Measurements from ENCODE around the gene ZCCHC18. TPM values are rescaled to one million over a fixed set of nuclear protein-coding genes. Genes with fewer than 3 reads are reported as not detected.
"Not testable (repeated sequence)": the region's sequence is repeated elsewhere in the genome, so short reads cannot be mapped to it uniquely, and the experiment has no call there.

ZCCHC18 gene
- total RNA-seq, 1 experiment from 2014 or later: 1.5 TPM

DNA sequence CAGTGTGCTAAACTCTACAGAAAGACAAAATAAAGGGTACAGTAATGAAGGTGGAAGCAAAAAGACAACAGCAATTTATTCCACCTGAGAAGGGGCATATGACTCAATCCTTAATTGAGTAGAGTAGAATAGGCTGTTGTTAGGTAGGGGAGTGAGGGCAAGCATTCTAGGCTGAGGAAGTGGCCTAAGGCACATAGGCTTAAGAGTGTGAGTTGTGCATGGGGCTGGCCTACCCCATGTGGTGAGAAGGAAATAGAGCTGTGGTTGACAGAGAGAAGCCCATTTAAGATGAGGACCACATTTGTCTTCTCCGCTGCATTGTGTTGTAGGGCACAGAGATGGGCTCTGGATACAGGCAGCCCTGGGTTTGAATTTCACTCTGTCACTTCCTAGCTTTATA is 3.4 kb upstream of the ZCCHC18 start:
- H3K4me2 ChIP-seq (ENCODE audit: insufficient read depth, insufficient read length, low read length): no peak overlapping the region
- H3K4ac ChIP-seq (ENCODE audit: low read depth, low read length): no peak overlapping the region
- H3K4me1 ChIP-seq (ENCODE audit: insufficient read depth, low read length): no peaks in the 10 kb centered on the region; the same call in 1 of the 2 replicates
- Mint-ChIP-seq H3K36me3 (ENCODE audit: insufficient read depth in 1 of 3, low read depth in 3 of 3) (peaks cover 0 to 6% (median 4%) of the 10 kb centered on the region in 3 experiments; a peak in 4 of 7 replicates), H3K27me3 (ENCODE audit: low read depth) (peaks cover 10% of the 10 kb centered on the region), H3K4me1 (peaks cover 11 to 12% of the 10 kb centered on the region in 2 experiments; a peak in 3 of 4 replicates), H3K27ac (no peak overlapping the region), H3K9me3 (peaks cover 2 to 59% of the 10 kb centered on the region in 2 experiments; a peak in 4 of 5 replicates), H3K4me3 (no peak overlapping the region)
- no peak overlapping the region for H3K14ac ChIP-seq (ENCODE audit: insufficient read depth, low read length)
- no peak overlapping the region for H2BK20ac ChIP-seq (ENCODE audit: low read depth, low read length, poor library complexity, severe bottlenecking)
- no peak overlapping the region for H3K23ac ChIP-seq (ENCODE audit: insufficient read length, low read depth, low read length)
- peaks cover 3% of the 10 kb centered on the region for H3K9me3 ChIP-seq (ENCODE audit: control insufficient read depth, low read depth, low read length)
- no peak overlapping the region for H3T11ph ChIP-seq (ENCODE audit: low read length)
- no peak overlapping the region for H2AK5ac ChIP-seq (ENCODE audit: insufficient read length, low read length)
- no peak overlapping the region for H2AFZ ChIP-seq (ENCODE audit: low read length)
- H2BK12ac ChIP-seq (ENCODE audit: insufficient read length, low read depth, low read length): no peak overlapping the region
- no peak overlapping the region for H3K56ac ChIP-seq (ENCODE audit: insufficient read length, low read depth, low read length)
- DNase-seq: no peak
- no peaks in the 10 kb centered on the region for H4K20me1 ChIP-seq (ENCODE audit: control insufficient read depth, insufficient read depth, insufficient read length)
- no peak overlapping the region for H3K27ac ChIP-seq (ENCODE audit: insufficient read length, low read depth, low read length)
- H3K9ac ChIP-seq (ENCODE audit: extremely low read depth, insufficient read length, low read length): no peak overlapping the region
- no peaks in the 10 kb centered on the region for H3K79me1 ChIP-seq (ENCODE audit: insufficient read depth, low read depth, low read length, poor library complexity, severe bottlenecking)
- no peak overlapping the region for H4K91ac ChIP-seq (ENCODE audit: insufficient read length, low read depth, low read length)
- WGBS (ENCODE audit: extremely low coverage, insufficient read length, low lambda C conversion rate): no CpG with 5 or more reads among the region's 1 CpG
- no peak overlapping the region for H2BK5ac ChIP-seq (ENCODE audit: insufficient read length, low read length)
- no peaks in the 10 kb centered on the region for H3K79me2 ChIP-seq (ENCODE audit: insufficient read depth, low read length)
- no peak for TF ChIP-seq CTCF (conservative IDR thresholded peaks at IDR 0.05)
- no peaks in the 10 kb centered on the region for H3K27me3 ChIP-seq (ENCODE audit: insufficient read depth, low read length)
- no peak overlapping the region for H4K8ac ChIP-seq (replicated peaks; ENCODE audit: insufficient read length, low read depth, low read length)
- H2BK15ac ChIP-seq (ENCODE audit: low read depth, low read length): no peak overlapping the region
- H3K18ac ChIP-seq (ENCODE audit: insufficient read length, low read depth, low read length): no peak overlapping the region
- no peak overlapping the region for H2BK120ac ChIP-seq (ENCODE audit: low read depth, low read length, poor library complexity, severe bottlenecking)
- H4K5ac ChIP-seq (ENCODE audit: insufficient read length, low read depth, low read length): no peak overlapping the region
- peaks cover 10% of the 10 kb centered on the region for H3K23me2 ChIP-seq (ENCODE audit: insufficient read length, low read depth, low read length, poor library complexity, severe bottlenecking)

- not testable (repeated sequence) for H2BK20ac ChIP-seq (ENCODE audit: low read depth, low read length, poor library complexity, severe bottlenecking); H3K14ac ChIP-seq (ENCODE audit: insufficient read depth, low read length); H3K9me3 ChIP-seq (ENCODE audit: control insufficient read depth, low read depth, low read length); H3K4me1 ChIP-seq (ENCODE audit: insufficient read depth, low read length); H3K4me3 Mint-ChIP-seq; H3K4ac ChIP-seq (ENCODE audit: low read depth, low read length); H3T11ph ChIP-seq (ENCODE audit: low read length); H4K20me1 ChIP-seq (ENCODE audit: control insufficient read depth, insufficient read depth, insufficient read length); H2BK15ac ChIP-seq (ENCODE audit: low read depth, low read length); H2BK12ac ChIP-seq (ENCODE audit: insufficient read length, low read depth, low read length); H2AK5ac ChIP-seq (ENCODE audit: insufficient read length, low read length); H3K4me2 ChIP-seq (ENCODE audit: insufficient read depth, insufficient read length, low read length); H3K18ac ChIP-seq (ENCODE audit: insufficient read length, low read depth, low read length); H4K91ac ChIP-seq (ENCODE audit: insufficient read length, low read depth, low read length); H2BK5ac ChIP-seq (ENCODE audit: insufficient read length, low read length); H3K36me3 Mint-ChIP-seq (ENCODE audit: insufficient read depth in 1 of 3, low read depth in 3 of 3); H4K5ac ChIP-seq (ENCODE audit: insufficient read length, low read depth, low read length); H3K27me3 Mint-ChIP-seq (ENCODE audit: low read depth); H3K27ac Mint-ChIP-seq; DNase-seq; H3K27ac ChIP-seq (ENCODE audit: insufficient read length, low read depth, low read length); H3K27me3 ChIP-seq (ENCODE audit: insufficient read depth, low read length); H3K9ac ChIP-seq (ENCODE audit: extremely low read depth, insufficient read length, low read length); H3K56ac ChIP-seq (ENCODE audit: insufficient read length, low read depth, low read length); H2AFZ ChIP-seq (ENCODE audit: low read length); H3K79me1 ChIP-seq (ENCODE audit: insufficient read depth, low read depth, low read length, poor library complexity, severe bottlenecking); H4K8ac ChIP-seq (replicated peaks; ENCODE audit: insufficient read length, low read depth, low read length); H3K79me2 ChIP-seq (ENCODE audit: insufficient read depth, low read length); H3K23ac ChIP-seq (ENCODE audit: insufficient read length, low read depth, low read length); H2BK120ac ChIP-seq (ENCODE audit: low read depth, low read length, poor library complexity, severe bottlenecking)
- H3K4me1 Mint-ChIP-seq: peaks cover 13 to 20% of the 10 kb centered on the region in 2 experiments; a peak in 3 of 4 replicates
- peaks cover 10% of the 10 kb centered on the region for H3K23me2 ChIP-seq (ENCODE audit: insufficient read length, low read depth, low read length, poor library complexity, severe bottlenecking)
- WGBS (ENCODE audit: extremely low coverage, insufficient read length, low lambda C conversion rate): no CpG with 5 or more reads among the region's 6 CpGs
- H3K9me3 Mint-ChIP-seq: peaks cover 2 to 60% of the 10 kb centered on the region in 2 experiments; a peak in 4 of 5 replicates
Observed at GRCh38 chrX:104110491-104111240, 1.7 kb upstream of the ZCCHC18 start.
